ENCODE measurements around the gene CNTFR. TPM values are rescaled to one million over a fixed set of nuclear protein-coding genes. Genes with fewer than 3 reads are reported as not detected.

The CNTFR gene
- total RNA-seq, 1 donor from 2014 or later: 3.1 TPM

DNA sequence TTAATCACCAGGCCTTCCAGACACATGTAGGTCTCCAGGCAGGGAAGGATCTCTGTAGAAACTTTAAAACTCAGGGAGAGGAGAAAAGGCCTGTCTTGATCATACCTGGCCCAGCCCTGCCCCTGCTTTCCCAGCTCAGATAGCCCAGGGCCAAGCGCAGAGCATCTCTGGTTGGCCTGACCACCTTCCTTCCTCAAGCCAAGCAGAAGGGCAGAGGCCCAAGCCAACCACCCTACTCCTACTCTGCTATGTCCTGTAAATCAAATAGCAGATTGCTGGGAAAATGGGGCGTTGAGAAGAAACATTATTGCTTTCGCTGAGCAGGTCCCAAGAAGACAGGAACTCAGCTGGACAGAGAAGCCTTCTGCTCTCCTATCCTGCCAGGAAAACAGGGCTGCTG, 81.1 kb downstream of the CNTFR start:
- no peak for DNase-seq (ENCODE audit: low spot score)
- Mint-ChIP-seq H3K27me3 (ENCODE audit: unreplicated experiment) (peaks cover 8% of the 10 kb centered on the region), H3K4me1 (ENCODE audit: unreplicated experiment) (no peaks in the 10 kb centered on the region), H3K4me3 (ENCODE audit: unreplicated experiment) (no peak overlapping the region), H3K9me3 (ENCODE audit: unreplicated experiment) (no peaks in the 10 kb centered on the region), H3K27ac (ENCODE audit: unreplicated experiment) (no peak overlapping the region), H3K36me3 (ENCODE audit: low read depth, unreplicated experiment) (no peaks in the 10 kb centered on the region)
- TF ChIP-seq, protein P1, sequence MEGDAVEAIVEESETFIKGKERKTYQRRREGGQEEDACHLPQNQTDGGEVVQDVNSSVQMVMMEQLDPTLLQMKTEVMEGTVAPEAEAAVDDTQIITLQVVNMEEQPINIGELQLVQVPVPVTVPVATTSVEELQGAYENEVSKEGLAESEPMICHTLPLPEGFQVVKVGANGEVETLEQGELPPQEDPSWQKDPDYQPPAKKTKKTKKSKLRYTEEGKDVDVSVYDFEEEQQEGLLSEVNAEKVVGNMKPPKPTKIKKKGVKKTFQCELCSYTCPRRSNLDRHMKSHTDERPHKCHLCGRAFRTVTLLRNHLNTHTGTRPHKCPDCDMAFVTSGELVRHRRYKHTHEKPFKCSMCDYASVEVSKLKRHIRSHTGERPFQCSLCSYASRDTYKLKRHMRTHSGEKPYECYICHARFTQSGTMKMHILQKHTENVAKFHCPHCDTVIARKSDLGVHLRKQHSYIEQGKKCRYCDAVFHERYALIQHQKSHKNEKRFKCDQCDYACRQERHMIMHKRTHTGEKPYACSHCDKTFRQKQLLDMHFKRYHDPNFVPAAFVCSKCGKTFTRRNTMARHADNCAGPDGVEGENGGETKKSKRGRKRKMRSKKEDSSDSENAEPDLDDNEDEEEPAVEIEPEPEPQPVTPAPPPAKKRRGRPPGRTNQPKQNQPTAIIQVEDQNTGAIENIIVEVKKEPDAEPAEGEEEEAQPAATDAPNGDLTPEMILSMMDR (IDR thresholded peaks at IDR 0.05; ENCODE audit: unreplicated experiment): no peak

DNA sequence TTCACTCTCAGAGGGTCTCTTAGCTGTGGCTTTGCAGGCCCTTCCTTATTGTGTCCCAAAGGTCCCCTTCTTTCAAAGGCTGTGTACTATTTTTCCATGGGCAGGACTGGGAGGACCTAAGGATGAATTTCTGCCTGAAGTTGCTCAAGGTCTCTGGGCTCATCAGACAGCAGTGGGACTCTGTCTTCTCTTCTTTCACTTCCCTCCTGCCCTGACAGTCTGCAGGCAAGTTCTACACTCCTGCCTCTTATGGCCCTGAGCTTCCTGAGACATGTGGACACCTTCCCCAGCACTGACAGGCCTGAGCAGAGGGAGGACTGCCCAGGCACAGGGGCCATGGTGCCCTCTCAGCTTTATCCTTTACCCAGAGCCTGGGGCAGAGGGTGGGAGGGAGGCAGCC, 81.6 kb downstream of the CNTFR start:
- DNase-seq (ENCODE audit: low spot score): no peak
- no peaks in the 10 kb centered on the region for H3K9me3 Mint-ChIP-seq (ENCODE audit: unreplicated experiment)
- H3K4me3 Mint-ChIP-seq (ENCODE audit: unreplicated experiment): no peak overlapping the region
- TF ChIP-seq, protein P1 (IDR thresholded peaks at IDR 0.05; ENCODE audit: unreplicated experiment): no peak
- H3K36me3 Mint-ChIP-seq (ENCODE audit: low read depth, unreplicated experiment): no peaks in the 10 kb centered on the region
- H3K27ac Mint-ChIP-seq (ENCODE audit: unreplicated experiment): no peak overlapping the region
- H3K4me1 Mint-ChIP-seq (ENCODE audit: unreplicated experiment): no peaks in the 10 kb centered on the region
- peaks cover 8% of the 10 kb centered on the region for H3K27me3 Mint-ChIP-seq (ENCODE audit: unreplicated experiment)

DNA sequence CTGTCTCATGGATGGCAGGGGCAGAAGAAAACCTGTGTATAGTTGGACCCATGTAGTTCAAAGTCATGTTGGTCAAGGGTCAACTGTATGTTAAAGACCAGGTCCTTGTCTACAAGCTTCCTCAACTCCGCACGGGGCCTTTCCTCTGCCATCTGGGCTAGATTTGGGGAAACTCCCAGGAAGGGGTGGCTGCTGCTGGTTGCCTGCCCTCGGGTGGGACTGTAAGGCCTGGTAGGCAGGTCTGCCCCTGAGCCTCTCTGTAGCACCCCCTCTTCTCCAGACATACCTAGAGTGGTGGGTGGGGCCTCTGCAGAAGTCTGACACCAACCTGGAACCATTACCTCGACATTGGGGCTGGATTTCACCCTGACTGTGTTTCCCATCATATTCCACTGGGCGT, 82.0 kb downstream of the CNTFR start:
- Mint-ChIP-seq H3K36me3 (ENCODE audit: low read depth, unreplicated experiment) (no peaks in the 10 kb centered on the region), H3K4me1 (ENCODE audit: unreplicated experiment) (no peaks in the 10 kb centered on the region), H3K27me3 (ENCODE audit: unreplicated experiment) (peaks cover 8% of the 10 kb centered on the region), H3K4me3 (ENCODE audit: unreplicated experiment) (no peak overlapping the region), H3K27ac (ENCODE audit: unreplicated experiment) (no peak overlapping the region), H3K9me3 (ENCODE audit: unreplicated experiment) (no peaks in the 10 kb centered on the region)
- DNase-seq (ENCODE audit: low spot score): no peak
- TF ChIP-seq, protein P1 (IDR thresholded peaks at IDR 0.05; ENCODE audit: unreplicated experiment): no peak

DNA sequence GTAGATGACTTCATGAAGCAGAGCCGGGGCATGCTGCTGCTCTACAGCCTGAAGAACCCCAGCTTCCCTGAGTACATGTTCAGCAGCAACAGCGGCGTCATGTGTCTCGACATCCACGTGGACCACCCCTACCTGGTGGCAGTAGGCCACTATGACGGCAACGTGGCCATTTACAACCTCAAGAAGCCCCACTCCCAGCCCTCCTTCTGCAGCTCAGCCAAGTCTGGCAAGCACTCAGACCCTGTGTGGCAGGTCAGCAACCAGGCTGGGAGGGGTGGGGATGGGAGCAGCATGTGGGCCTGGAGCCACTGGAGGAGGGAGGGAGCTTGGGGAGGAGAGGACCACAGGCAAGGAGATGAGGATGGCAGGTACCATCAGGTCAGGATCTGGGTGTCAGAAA, 82.9 kb downstream of the CNTFR start:
- H3K9me3 Mint-ChIP-seq (ENCODE audit: unreplicated experiment): no peaks in the 10 kb centered on the region
- no peak overlapping the region for H3K4me3 Mint-ChIP-seq (ENCODE audit: unreplicated experiment)
- DNase-seq (ENCODE audit: low spot score): no peak
- TF ChIP-seq, protein P1 (IDR thresholded peaks at IDR 0.05; ENCODE audit: unreplicated experiment): no peak
- no peaks in the 10 kb centered on the region for H3K4me1 Mint-ChIP-seq (ENCODE audit: unreplicated experiment)
- H3K27me3 Mint-ChIP-seq (ENCODE audit: unreplicated experiment): peaks cover 8% of the 10 kb centered on the region
- no peaks in the 10 kb centered on the region for H3K36me3 Mint-ChIP-seq (ENCODE audit: low read depth, unreplicated experiment)
- no peak overlapping the region for H3K27ac Mint-ChIP-seq (ENCODE audit: unreplicated experiment)

DNA sequence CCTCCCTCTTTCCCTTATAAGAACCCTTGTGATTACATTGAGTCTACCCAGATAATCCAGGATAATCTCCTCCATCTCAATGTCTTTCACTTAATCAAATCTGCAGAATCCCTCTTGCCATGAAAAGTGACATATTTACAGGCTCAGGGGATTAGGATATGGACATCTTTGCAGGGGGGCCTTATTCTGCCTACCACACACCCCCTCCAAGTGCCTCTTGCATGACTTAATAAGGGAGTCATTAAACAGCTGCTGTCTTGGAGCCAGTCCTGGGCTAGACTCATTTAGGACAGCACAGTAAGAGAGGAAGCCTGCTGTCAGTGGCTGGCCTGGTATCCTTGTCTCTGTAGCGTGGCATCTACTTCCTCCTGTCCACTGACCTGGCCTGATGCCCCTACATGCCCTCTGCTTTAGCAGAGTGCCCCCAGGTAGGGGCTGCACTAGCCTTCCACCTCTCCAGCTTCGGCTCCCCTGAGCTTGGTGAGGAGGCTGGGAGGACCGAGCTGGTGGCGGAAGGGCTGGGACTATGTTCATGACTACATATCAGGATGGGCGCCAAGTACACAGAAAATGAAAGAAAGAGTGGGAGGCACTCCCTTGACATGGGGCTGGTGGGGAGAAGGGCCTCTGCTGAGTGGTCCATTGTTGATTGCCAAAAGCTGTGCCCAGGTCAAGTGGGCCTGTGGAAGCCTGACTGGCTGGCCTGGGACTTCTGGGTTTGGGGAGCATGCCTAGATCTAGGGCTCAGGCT, 84.0 kb downstream of the CNTFR start:
- TF ChIP-seq, protein P1 (IDR thresholded peaks at IDR 0.05; ENCODE audit: unreplicated experiment): no peak
- H3K4me1 Mint-ChIP-seq (ENCODE audit: unreplicated experiment): no peaks in the 10 kb centered on the region
- H3K27me3 Mint-ChIP-seq (ENCODE audit: unreplicated experiment): peaks cover 8% of the 10 kb centered on the region
- no peak overlapping the region for H3K27ac Mint-ChIP-seq (ENCODE audit: unreplicated experiment)
- no peak overlapping the region for H3K4me3 Mint-ChIP-seq (ENCODE audit: unreplicated experiment)
- no peaks in the 10 kb centered on the region for H3K9me3 Mint-ChIP-seq (ENCODE audit: unreplicated experiment)
- no peaks in the 10 kb centered on the region for H3K36me3 Mint-ChIP-seq (ENCODE audit: low read depth, unreplicated experiment)
- no peak for DNase-seq (ENCODE audit: low spot score)
